ENCODE measurements around the gene UCK2.

UCK2 gene

DNA sequence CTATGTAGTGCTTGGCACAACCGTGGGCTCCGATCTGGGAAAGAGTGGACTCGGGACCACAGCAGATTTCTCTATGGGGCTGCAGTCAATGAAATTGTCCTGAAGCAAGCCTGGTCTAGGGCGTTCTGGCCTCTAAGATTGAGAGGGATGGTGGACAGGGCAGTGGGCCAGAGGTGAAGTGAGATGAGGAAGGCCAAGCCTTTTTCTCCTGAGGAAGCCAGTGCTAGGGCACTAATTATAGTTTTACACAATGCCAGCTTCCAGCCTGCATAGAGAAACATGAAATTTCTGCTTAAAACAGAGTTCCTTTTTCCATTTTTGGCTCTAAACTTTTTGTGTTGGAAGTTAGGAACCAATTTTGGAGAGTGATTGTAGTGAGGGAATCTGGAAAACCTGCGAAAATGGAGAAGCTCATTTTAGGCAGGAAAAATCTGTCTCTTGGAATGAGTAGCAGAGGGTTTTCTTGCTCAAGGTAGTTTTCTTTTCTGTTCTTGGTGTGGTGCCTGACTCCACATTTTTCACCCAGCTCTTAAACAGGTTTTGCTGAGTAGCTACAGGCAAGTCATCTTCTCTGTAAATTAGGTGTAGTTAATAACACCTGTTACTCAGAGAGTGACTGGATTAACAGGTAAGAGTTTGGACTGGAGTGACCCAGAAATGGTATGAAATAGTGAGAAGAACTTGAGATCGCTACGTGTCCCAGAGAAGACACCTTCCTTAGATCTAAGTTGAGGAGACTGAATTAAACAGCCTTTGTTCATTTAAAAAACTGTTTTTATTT, 22.1 kb downstream of the UCK2 start:
- Histone ChIP-seq H3K36me3 (replicated peaks; ENCODE audit: insufficient read depth, low read length) (no peaks in the 10 kb centered on the region), H3K27ac (ENCODE audit: low read length) (peak overlapping the region; percentile 37; the same call in 1 of the 2 replicates), H3K4me3 (ENCODE audit: low read length) (no peak overlapping the region), H3K4me2 (ENCODE audit: low read depth, low read length) (peak overlapping the region; percentile 1; the same call in 1 of the 2 replicates), H3K9me3 (replicated peaks; ENCODE audit: insufficient read depth, low read length) (no peaks in the 10 kb centered on the region), H3K9ac (ENCODE audit: low read length) (no peak overlapping the region), H4K20me1 (ENCODE audit: insufficient read depth, low read length) (peaks cover 63% of the 10 kb centered on the region), H2AFZ (ENCODE audit: low read length) (no peak overlapping the region), H3K4me1 (ENCODE audit: low read length) (peaks cover 56% of the 10 kb centered on the region), H3F3A (ENCODE audit: insufficient read depth, low read length) (peaks cover 35% of the 10 kb centered on the region), H3K79me2 (ENCODE audit: low read length) (peaks cover 93% of the 10 kb centered on the region), H3K27me3 (replicated peaks; ENCODE audit: insufficient read depth, low read length) (no peaks in the 10 kb centered on the region), H3K9me2 (replicated peaks; ENCODE audit: insufficient read depth, low read length) (no peaks in the 10 kb centered on the region)
- peak; percentile 60 for DNase-seq
- TF ChIP-seq CTCF (IDR thresholded peaks at IDR 0.05; ENCODE audit: low read length) = no peak
- no peak for TF ChIP-seq EZH2phosphoT487 (IDR thresholded peaks at IDR 0.05; ENCODE audit: low read length)
- TF ChIP-seq EZH2 (optimal IDR thresholded peaks at IDR 0.05; ENCODE audit: low read depth, low read length) = no peak

- TF ChIP-seq EZH2phosphoT487 (IDR thresholded peaks at IDR 0.05; ENCODE audit: low read length) (no peak), CTCF (IDR thresholded peaks at IDR 0.05; ENCODE audit: low read length) (peak; percentile 16; the same call in 1 of the 2 replicates)
- peak; percentile 90 for DNase-seq
- Histone ChIP-seq H3K79me2 (ENCODE audit: low read length) (peaks cover 93% of the 10 kb centered on the region), H3K27ac (ENCODE audit: low read length) (peak overlapping the region; percentile 44; the same call in 1 of the 2 replicates), H3K27me3 (replicated peaks; ENCODE audit: insufficient read depth, low read length) (no peaks in the 10 kb centered on the region), H3K4me3 (ENCODE audit: low read length) (no peak overlapping the region), H3K36me3 (replicated peaks; ENCODE audit: insufficient read depth, low read length) (no peaks in the 10 kb centered on the region), H2AFZ (ENCODE audit: low read length) (no peak overlapping the region), H3F3A (ENCODE audit: insufficient read depth, low read length) (peaks cover 23% of the 10 kb centered on the region), H3K9me2 (replicated peaks; ENCODE audit: insufficient read depth, low read length) (no peaks in the 10 kb centered on the region), H3K4me2 (ENCODE audit: low read depth, low read length) (peak overlapping the region; percentile 51), H4K20me1 (ENCODE audit: insufficient read depth, low read length) (peaks cover 59% of the 10 kb centered on the region), H3K9ac (ENCODE audit: low read length) (no peak overlapping the region), H3K9me3 (replicated peaks; ENCODE audit: insufficient read depth, low read length) (no peaks in the 10 kb centered on the region), H3K4me1 (ENCODE audit: low read length) (peaks cover 43% of the 10 kb centered on the region)
These were observed 23.7 kb downstream of the UCK2 start for GRCh38 chr1:165851034-165851658.

GRCh38 chr1:165852871-165853270, 25.5 kb downstream of the UCK2 start:
- peaks cover 59% of the 10 kb centered on the region for H4K20me1 ChIP-seq (ENCODE audit: insufficient read depth, low read length)
- no peaks in the 10 kb centered on the region for H3K9me3 ChIP-seq (replicated peaks; ENCODE audit: insufficient read depth, low read length)
- DNase-seq = no peak
- H3K36me3 ChIP-seq (replicated peaks; ENCODE audit: insufficient read depth, low read length) = no peaks in the 10 kb centered on the region
- no peak overlapping the region for H3K9ac ChIP-seq (ENCODE audit: low read length)
- no peaks in the 10 kb centered on the region for H3K9me2 ChIP-seq (replicated peaks; ENCODE audit: insufficient read depth, low read length)
- no peaks in the 10 kb centered on the region for H3K27me3 ChIP-seq (replicated peaks; ENCODE audit: insufficient read depth, low read length)
- no peak for TF ChIP-seq EZH2 (optimal IDR thresholded peaks at IDR 0.05; ENCODE audit: low read depth, low read length)
- TF ChIP-seq EZH2phosphoT487 (IDR thresholded peaks at IDR 0.05; ENCODE audit: low read length) = no peak
- TF ChIP-seq CTCF (IDR thresholded peaks at IDR 0.05; ENCODE audit: low read length) = no peak
- H3K27ac ChIP-seq (ENCODE audit: low read length) = no peak overlapping the region
- H3K79me2 ChIP-seq (ENCODE audit: low read length) = peaks cover 93% of the 10 kb centered on the region
- peaks cover 19% of the 10 kb centered on the region for H3F3A ChIP-seq (ENCODE audit: insufficient read depth, low read length)
- peaks cover 32% of the 10 kb centered on the region for H3K4me1 ChIP-seq (ENCODE audit: low read length)
- no peak overlapping the region for H2AFZ ChIP-seq (ENCODE audit: low read length)
- no peak overlapping the region for H3K4me2 ChIP-seq (ENCODE audit: low read depth, low read length)
- no peak overlapping the region for H3K4me3 ChIP-seq (ENCODE audit: low read length)

Data from MM.1S (cell line).